ENCODE results near the gene PPIE. TPM values are rescaled to one million over a fixed set of nuclear protein-coding genes. Genes with fewer than 3 reads are reported as not detected.

The PPIE gene
- total and polyA plus RNA-seq, 2 of the 8 experiments (the other 6 are each of a cell fraction or from before 2014, with no cell fraction given): 38.9 to 56.1 TPM

- TF ChIP-seq CTCF (IDR thresholded peaks at IDR 0.05; ENCODE audit: control extremely low read depth in 1 of 3, insufficient read depth in 1 of 3, low read depth in 1 of 3, low read length in 3 of 3) (no peak), YY1 (IDR thresholded peaks at IDR 0.05; ENCODE audit: low read depth, low read length) (no peak), BCL11A (IDR thresholded peaks at IDR 0.05; ENCODE audit: low read depth in 2 of 2, low read length in 2 of 2) (no peak), EZH2 (IDR thresholded peaks at IDR 0.05; ENCODE audit: low read depth, low read length, severe bottlenecking) (no peak), POLR2A (IDR thresholded peaks at IDR 0.05; ENCODE audit: control extremely low read depth in 1 of 2, low read depth in 2 of 2, low read length in 2 of 2) (no peak), ATF3 (IDR thresholded peaks at IDR 0.05; ENCODE audit: insufficient read depth, low read depth, low read length) (no peak), SAP30 (IDR thresholded peaks at IDR 0.05; ENCODE audit: insufficient read depth, insufficient replicate concordance, low read length) (no peak), POLR2AphosphoS5 (IDR thresholded peaks at IDR 0.05; ENCODE audit: low read depth, low read length) (no peak)
Measured at GRCh38 chr1:39795651-39796050, 57.0 kb downstream of the PPIE start (continued).
